HepG2 (cell line): ENCODE measurements around the gene MNT. TPM values are rescaled to one million over a fixed set of nuclear protein-coding genes. Genes with fewer than 3 reads are reported as not detected.

Experiments used
- AKAP8 ChIP-seq: sonication (generic); formaldehyde crosslinking; IDR thresholded peaks from 2 replicates; pipeline ENCODE4 v1.5.1; 2020; ENCODE audit warnings: mild to moderate bottlenecking, missing genetic modification reagents
- GATAD1 ChIP-seq: IDR thresholded peaks from 2 replicates; pipeline ENCODE4 v1.6.1; 2016; ENCODE audit warnings: missing genetic modification reagents, missing compliant biosample characterization
- GATAD2A ChIP-seq: IDR thresholded peaks from 2 replicates; pipeline ENCODE4 v1.6.1; 2016
- KDM1A ChIP-seq: IDR thresholded peaks from 2 replicates; pipeline ENCODE4 v1.6.1; 2016; ENCODE audit warnings: missing compliant biosample characterization
- NFKB2 ChIP-seq: sonication (generic); formaldehyde crosslinking; IDR thresholded peaks from 2 replicates; pipeline ENCODE4 v1.4.0; 2020; ENCODE audit warnings: missing genetic modification reagents, borderline replicate concordance
- NFYB ChIP-seq: sonication (generic); formaldehyde crosslinking; IDR thresholded peaks from 2 replicates; pipeline ENCODE4 v1.4.0; 2020; ENCODE audit warnings: missing genetic modification reagents
- PHF8 ChIP-seq: sonication (generic); formaldehyde crosslinking; IDR thresholded peaks from 2 replicates; pipeline ENCODE4 v1.5.0; 2020; ENCODE audit warnings: missing genetic modification reagents
- RFX5 ChIP-seq: IDR thresholded peaks from 2 replicates; pipeline ENCODE4 v1.6.1; 2011; ENCODE audit warnings: low read depth, low read length, improper control_type of control experiment
- SIN3A ChIP-seq: IDR thresholded peaks from 2 replicates; pipeline ENCODE4 v1.6.1; 2011; ENCODE audit warnings: low read depth, mild to moderate bottlenecking, control low read depth, low read length, borderline replicate concordance
- U2AF2 ChIP-seq: fragments of 200-400 bp; formaldehyde crosslinking; IDR thresholded peaks from 2 replicates; pipeline ENCODE4 v1.6.1; 2017; ENCODE audit warnings: low read depth, mild to moderate bottlenecking, low read length
- ZC3H13 ChIP-seq: sonication (generic); formaldehyde crosslinking; IDR thresholded peaks from 2 replicates; pipeline ENCODE4 v1.8.1; 2023; ENCODE audit warnings: mild to moderate bottlenecking, missing genetic modification reagents, moderate library complexity
- ZNF235 ChIP-seq: sonication (generic); formaldehyde crosslinking; IDR thresholded peaks from 2 replicates; pipeline ENCODE4 v1.8.1; 2023; ENCODE audit warnings: mild to moderate bottlenecking, missing genetic modification reagents, borderline replicate concordance
- ZNF350 ChIP-seq: sonication (generic); formaldehyde crosslinking; IDR thresholded peaks from 2 replicates; pipeline ENCODE4 v1.4.0; 2020; ENCODE audit warnings: mild to moderate bottlenecking, low read depth, missing genetic modification reagents, borderline replicate concordance
- ZNF367 ChIP-seq: sonication (generic); formaldehyde crosslinking; IDR thresholded peaks from 2 replicates; pipeline ENCODE4 v1.4.0; 2020; ENCODE audit warnings: missing genetic modification reagents, borderline replicate concordance
- ZNF432 ChIP-seq: sonication (generic); formaldehyde crosslinking; IDR thresholded peaks from 2 replicates; pipeline ENCODE4 v1.5.0; 2020; ENCODE audit warnings: missing genetic modification reagents, mild to moderate bottlenecking, borderline replicate concordance
- ZNF746 ChIP-seq: sonication (generic); formaldehyde crosslinking; IDR thresholded peaks from 2 replicates; pipeline ENCODE4 v1.8.0; 2022; ENCODE audit warnings: mild to moderate bottlenecking, missing genetic modification reagents
- ZNF772 ChIP-seq: sonication (generic); formaldehyde crosslinking; IDR thresholded peaks from 2 replicates; pipeline ENCODE4 v1.5.0; 2020; ENCODE audit warnings: mild to moderate bottlenecking, missing genetic modification reagents
- ZSCAN20 ChIP-seq: sonication (generic); formaldehyde crosslinking; IDR thresholded peaks from 2 replicates; pipeline ENCODE4 v1.4.0; 2020; ENCODE audit warnings: missing genetic modification reagents, mild to moderate bottlenecking, borderline replicate concordance
- polyA plus RNA-seq, 8 experiments: library from polyadenylated mRNA; depleted of rRNA in 3 of 8; stranded (reverse) in 7 of 8; unstranded in 1 of 8; fragments of >200 nt; fragmentation: Illumina TruSeq in 4 of 8; extraction: Trizol in 4 of 8; gene quantifications; 2 replicates each; pipeline versions ENCODE4 v1.2.1 to v1.2.3, GENCODE V29; 2011 to 2016; ENCODE audit warnings: low read depth in 4 of 8, missing spikeins in 1 of 8, mixed read lengths in 1 of 8; ENCODE audit not compliant: insufficient read depth in 1 of 8
- total RNA-seq, 5 experiments: library from RNA; depleted of rRNA; stranded (reverse); fragments of >200 nt; fragmentation: Illumina TruSeq; extraction: Trizol; gene quantifications; 2 replicates each; pipeline ENCODE4 v1.2.3, GENCODE V29; 2016; ENCODE audit warnings: low read depth in 1 of 5
- TF ChIP-seq, protein P1 (sequence below): IDR thresholded peaks from 2 replicates; pipeline ENCODE4 v1.6.1; 2018; ENCODE audit warnings: missing genetic modification reagents
- TF ChIP-seq, protein P2 (sequence below): sonication (generic); formaldehyde crosslinking; IDR thresholded peaks from 2 replicates; pipeline ENCODE4 v1.5.0; 2020; ENCODE audit warnings: missing genetic modification reagents
- TF ChIP-seq, protein P3 (sequence below): sonication (generic); formaldehyde crosslinking; IDR thresholded peaks from 2 replicates; pipeline ENCODE4 v1.5.1; 2020; ENCODE audit warnings: missing genetic modification reagents, mild to moderate bottlenecking, borderline replicate concordance
- TF ChIP-seq, protein P4 (sequence below): sonication (generic); formaldehyde crosslinking; IDR thresholded peaks from 2 replicates; pipeline ENCODE4 v1.4.0; 2020; ENCODE audit warnings: missing genetic modification reagents
- TF ChIP-seq, protein P5 (sequence below): IDR thresholded peaks from 2 replicates; pipeline ENCODE4 v1.6.1; 2016

MNT gene
- total and polyA plus RNA-seq, 2 of the 13 experiments (the other 11 are each of a cell fraction or from before 2014, with no cell fraction given), result 2.1 to 3.5 TPM

DNA sequence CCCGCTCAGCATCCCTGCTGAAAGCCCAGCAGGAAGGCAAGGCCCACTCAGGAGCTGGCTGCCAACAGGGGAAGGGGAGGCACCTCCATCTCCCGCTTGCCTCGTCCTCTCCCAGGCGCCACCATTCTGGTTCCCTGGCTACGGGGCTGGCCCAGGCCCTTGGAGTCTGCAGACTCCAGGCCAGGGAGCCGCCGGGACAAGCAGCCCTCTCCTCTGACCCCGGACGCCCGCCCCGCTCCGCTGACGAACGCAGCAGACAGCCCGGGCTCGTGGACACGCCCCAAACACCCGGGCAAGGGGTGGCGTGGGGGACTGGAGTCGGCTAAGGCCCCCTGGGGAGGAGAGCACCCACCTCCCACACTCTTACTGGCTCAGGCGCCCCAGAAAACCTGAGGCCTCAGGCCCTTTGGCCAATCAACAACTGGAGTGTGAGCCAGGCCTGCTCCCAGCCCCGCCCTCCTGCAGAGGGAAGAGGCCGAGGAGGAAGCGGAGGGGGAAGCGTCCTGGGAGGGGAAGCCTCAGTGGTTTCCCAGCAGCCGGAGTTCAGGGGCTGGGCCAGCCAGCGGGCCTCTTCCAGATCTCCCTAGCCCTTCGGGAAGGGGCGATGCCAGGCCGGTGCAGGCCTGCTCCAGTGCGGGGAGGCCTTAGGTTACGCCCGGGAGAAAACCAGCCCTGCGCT, 4.2 kb downstream of the MNT start (continued):
- no peak for TF ChIP-seq ZNF235
- TF ChIP-seq, protein P1, sequence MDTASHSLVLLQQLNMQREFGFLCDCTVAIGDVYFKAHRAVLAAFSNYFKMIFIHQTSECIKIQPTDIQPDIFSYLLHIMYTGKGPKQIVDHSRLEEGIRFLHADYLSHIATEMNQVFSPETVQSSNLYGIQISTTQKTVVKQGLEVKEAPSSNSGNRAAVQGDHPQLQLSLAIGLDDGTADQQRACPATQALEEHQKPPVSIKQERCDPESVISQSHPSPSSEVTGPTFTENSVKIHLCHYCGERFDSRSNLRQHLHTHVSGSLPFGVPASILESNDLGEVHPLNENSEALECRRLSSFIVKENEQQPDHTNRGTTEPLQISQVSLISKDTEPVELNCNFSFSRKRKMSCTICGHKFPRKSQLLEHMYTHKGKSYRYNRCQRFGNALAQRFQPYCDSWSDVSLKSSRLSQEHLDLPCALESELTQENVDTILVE (CRISPR knock-in tag), result peak; percentile 38; the same call in 1 of the 2 replicates
- TF ChIP-seq ZNF746, result no peak; the same call in 1 of the 2 replicates
- TF ChIP-seq RFX5, result no peak
- TF ChIP-seq ZNF432, result no peak
- TF ChIP-seq PHF8 (CRISPR knock-in tag), result 0 out of 2 replicates have a peak, but pooled peaks have one; percentile 28
- TF ChIP-seq, protein P2, sequence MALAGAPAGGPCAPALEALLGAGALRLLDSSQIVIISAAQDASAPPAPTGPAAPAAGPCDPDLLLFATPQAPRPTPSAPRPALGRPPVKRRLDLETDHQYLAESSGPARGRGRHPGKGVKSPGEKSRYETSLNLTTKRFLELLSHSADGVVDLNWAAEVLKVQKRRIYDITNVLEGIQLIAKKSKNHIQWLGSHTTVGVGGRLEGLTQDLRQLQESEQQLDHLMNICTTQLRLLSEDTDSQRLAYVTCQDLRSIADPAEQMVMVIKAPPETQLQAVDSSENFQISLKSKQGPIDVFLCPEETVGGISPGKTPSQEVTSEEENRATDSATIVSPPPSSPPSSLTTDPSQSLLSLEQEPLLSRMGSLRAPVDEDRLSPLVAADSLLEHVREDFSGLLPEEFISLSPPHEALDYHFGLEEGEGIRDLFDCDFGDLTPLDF, result no peak
- TF ChIP-seq ZNF367 (CRISPR knock-in tag), result no peak
- TF ChIP-seq ZNF350 (CRISPR knock-in tag), result peak; percentile 20; the same call in 1 of the 2 replicates
- 0 out of 2 replicates have a peak, but pooled peaks have one; percentile 32 for TF ChIP-seq NFKB2 (CRISPR knock-in tag)
- TF ChIP-seq, protein P3, sequence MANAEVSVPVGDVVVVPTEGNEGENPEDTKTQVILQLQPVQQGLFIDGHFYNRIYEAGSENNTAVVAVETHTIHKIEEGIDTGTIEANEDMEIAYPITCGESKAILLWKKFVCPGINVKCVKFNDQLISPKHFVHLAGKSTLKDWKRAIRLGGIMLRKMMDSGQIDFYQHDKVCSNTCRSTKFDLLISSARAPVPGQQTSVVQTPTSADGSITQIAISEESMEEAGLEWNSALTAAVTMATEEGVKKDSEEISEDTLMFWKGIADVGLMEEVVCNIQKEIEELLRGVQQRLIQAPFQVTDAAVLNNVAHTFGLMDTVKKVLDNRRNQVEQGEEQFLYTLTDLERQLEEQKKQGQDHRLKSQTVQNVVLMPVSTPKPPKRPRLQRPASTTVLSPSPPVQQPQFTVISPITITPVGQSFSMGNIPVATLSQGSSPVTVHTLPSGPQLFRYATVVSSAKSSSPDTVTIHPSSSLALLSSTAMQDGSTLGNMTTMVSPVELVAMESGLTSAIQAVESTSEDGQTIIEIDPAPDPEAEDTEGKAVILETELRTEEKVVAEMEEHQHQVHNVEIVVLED (CRISPR knock-in tag), result peak; percentile 52; the same call in 1 of the 2 replicates
- TF ChIP-seq, protein P4, sequence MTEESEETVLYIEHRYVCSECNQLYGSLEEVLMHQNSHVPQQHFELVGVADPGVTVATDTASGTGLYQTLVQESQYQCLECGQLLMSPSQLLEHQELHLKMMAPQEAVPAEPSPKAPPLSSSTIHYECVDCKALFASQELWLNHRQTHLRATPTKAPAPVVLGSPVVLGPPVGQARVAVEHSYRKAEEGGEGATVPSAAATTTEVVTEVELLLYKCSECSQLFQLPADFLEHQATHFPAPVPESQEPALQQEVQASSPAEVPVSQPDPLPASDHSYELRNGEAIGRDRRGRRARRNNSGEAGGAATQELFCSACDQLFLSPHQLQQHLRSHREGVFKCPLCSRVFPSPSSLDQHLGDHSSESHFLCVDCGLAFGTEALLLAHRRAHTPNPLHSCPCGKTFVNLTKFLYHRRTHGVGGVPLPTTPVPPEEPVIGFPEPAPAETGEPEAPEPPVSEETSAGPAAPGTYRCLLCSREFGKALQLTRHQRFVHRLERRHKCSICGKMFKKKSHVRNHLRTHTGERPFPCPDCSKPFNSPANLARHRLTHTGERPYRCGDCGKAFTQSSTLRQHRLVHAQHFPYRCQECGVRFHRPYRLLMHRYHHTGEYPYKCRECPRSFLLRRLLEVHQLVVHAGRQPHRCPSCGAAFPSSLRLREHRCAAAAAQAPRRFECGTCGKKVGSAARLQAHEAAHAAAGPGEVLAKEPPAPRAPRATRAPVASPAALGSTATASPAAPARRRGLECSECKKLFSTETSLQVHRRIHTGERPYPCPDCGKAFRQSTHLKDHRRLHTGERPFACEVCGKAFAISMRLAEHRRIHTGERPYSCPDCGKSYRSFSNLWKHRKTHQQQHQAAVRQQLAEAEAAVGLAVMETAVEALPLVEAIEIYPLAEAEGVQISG (CRISPR knock-in tag), result peak; percentile 37; the same call in 1 of the 2 replicates
- TF ChIP-seq ZC3H13 (CRISPR knock-in tag), result no peak
- no peak for TF ChIP-seq KDM1A
- 0 out of 2 replicates have a peak, but pooled peaks have one; percentile 66 for TF ChIP-seq AKAP8 (CRISPR knock-in tag)
- no peak for TF ChIP-seq U2AF2
- TF ChIP-seq NFYB (CRISPR knock-in tag), result peak; percentile 86
- TF ChIP-seq GATAD2A (CRISPR knock-in tag), result peak; percentile 41
- no peak; the same call in 1 of the 2 replicates for TF ChIP-seq GATAD1 (CRISPR knock-in tag)
- TF ChIP-seq, protein P5, sequence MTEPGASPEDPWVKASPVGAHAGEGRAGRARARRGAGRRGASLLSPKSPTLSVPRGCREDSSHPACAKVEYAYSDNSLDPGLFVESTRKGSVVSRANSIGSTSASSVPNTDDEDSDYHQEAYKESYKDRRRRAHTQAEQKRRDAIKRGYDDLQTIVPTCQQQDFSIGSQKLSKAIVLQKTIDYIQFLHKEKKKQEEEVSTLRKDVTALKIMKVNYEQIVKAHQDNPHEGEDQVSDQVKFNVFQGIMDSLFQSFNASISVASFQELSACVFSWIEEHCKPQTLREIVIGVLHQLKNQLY (CRISPR knock-in tag), result 0 out of 2 replicates have a peak, but pooled peaks have one; percentile 11
- TF ChIP-seq SIN3A, result peak; percentile 75; the same call in 1 of the 2 replicates
- TF ChIP-seq ZSCAN20 (CRISPR knock-in tag), result no peak
- 0 out of 2 replicates have a peak, but pooled peaks have one; percentile 42 for TF ChIP-seq ZNF772
